A673 (cell line): ENCODE results near the gene USP40. TPM values are rescaled to one million over a fixed set of nuclear protein-coding genes. Genes with fewer than 3 reads are reported as not detected.

ENCODE experiments used
- BruUV-seq: library from RNA; stranded (reverse); fragments of 400-500 nt; replicated peaks from 2 replicates; lab custom pipeline; 2021; lab: Mats Ljungman, UMichigan
- CTCF ChIA-PET: fragments of 300-600 bp; sonication (Branson Sonifier 250); formaldehyde crosslinking; loops from one replicate; lab custom pipeline; 2022; ENCODE audit warnings: antibody characterized with exemption; lab: Charles Lee
- POLR2A ChIA-PET: fragments of 300-600 bp; sonication (Branson Sonifier 250); formaldehyde crosslinking; loops from one replicate; lab custom pipeline; 2022; ENCODE audit warnings: antibody characterized with exemption; ENCODE audit not compliant: low non-redundant PET; lab: Charles Lee
- DNase-seq: peaks from one replicate; pipeline ENCODE4 v3.0.0-alpha.2; 2015; ENCODE audit warnings: low spot score
- H3K27ac ChIP-seq: fragments of 200-600 bp; sonication (generic); 2 replicates; pipeline ENCODE4 v1.5.1; 2016; ENCODE audit warnings: mixed run types, low read depth, mild to moderate bottlenecking, mixed read lengths, antibody characterized with exemption, low read length; ENCODE audit not compliant: poor library complexity, severe bottlenecking
- H3K27me3 ChIP-seq: fragments of 200-600 bp; sonication (generic); replicated peaks from 2 replicates; pipeline ENCODE4 v1.6.1; 2017; ENCODE audit warnings: mixed run types, low read depth, mild to moderate bottlenecking, mixed read lengths, antibody characterized with exemption, low read length; ENCODE audit not compliant: insufficient read depth, poor library complexity
- H3K36me3 ChIP-seq: fragments of 200-600 bp; sonication (generic); 2 replicates; pipeline ENCODE4 v1.6.1; 2016; ENCODE audit warnings: mixed run types, mild to moderate bottlenecking, mixed read lengths, antibody characterized with exemption, low read length; ENCODE audit not compliant: insufficient read depth, poor library complexity, severe bottlenecking
- H3K4me1 ChIP-seq: fragments of 200-600 bp; sonication (generic); 2 replicates; pipeline ENCODE4 v1.6.1; 2017; ENCODE audit warnings: mixed run types, mild to moderate bottlenecking, mixed read lengths, antibody characterized with exemption, low read length; ENCODE audit not compliant: insufficient read depth, poor library complexity, severe bottlenecking
- H3K4me3 ChIP-seq: fragments of 200-600 bp; sonication (generic); 2 replicates; pipeline ENCODE4 v1.5.1; 2016; ENCODE audit warnings: low read depth, mixed run types, mild to moderate bottlenecking, mixed read lengths, low read length; ENCODE audit not compliant: poor library complexity, severe bottlenecking
- H3K9me3 ChIP-seq: fragments of 200-600 bp; sonication (generic); 2 replicates; pipeline ENCODE4 v1.6.1; 2016; ENCODE audit warnings: mixed run types, low read depth, mild to moderate bottlenecking, mixed read lengths, antibody characterized with exemption, low read length; ENCODE audit not compliant: poor library complexity, severe bottlenecking
- CTCF ChIP-seq: fragments of 300-800, 200-600 bp; sonication (generic); conservative IDR thresholded peaks from 2 replicates; pipeline ENCODE4 v1.5.1; 2017; ENCODE audit warnings: low read depth, mild to moderate bottlenecking, antibody characterized with exemption, low read length, moderate library complexity, mixed read lengths
- EZH2 ChIP-seq: fragments of 200-600 bp; sonication (generic); IDR thresholded peaks from 2 replicates; pipeline ENCODE4 v1.6.1; 2017; ENCODE audit warnings: borderline replicate concordance, low read depth, mild to moderate bottlenecking, mixed read lengths, antibody characterized with exemption, low read length; ENCODE audit not compliant: poor library complexity, severe bottlenecking
- intact Hi-C: fragments of 100-400 bp; cut with micrococcal nuclease; formaldehyde crosslinking; loops from one replicate; pipeline ENCODE4 v1.10.0; 2022; ENCODE audit not compliant: unreplicated experiment
- total RNA-seq: library from RNA; stranded (reverse); gene quantifications from 2 replicates; pipeline ENCODE4 v1.2.3, GENCODE V29; 2021

The USP40 gene
- total RNA-seq, 1 experiment from 2014 or later, result 29.6 TPM

DNA sequence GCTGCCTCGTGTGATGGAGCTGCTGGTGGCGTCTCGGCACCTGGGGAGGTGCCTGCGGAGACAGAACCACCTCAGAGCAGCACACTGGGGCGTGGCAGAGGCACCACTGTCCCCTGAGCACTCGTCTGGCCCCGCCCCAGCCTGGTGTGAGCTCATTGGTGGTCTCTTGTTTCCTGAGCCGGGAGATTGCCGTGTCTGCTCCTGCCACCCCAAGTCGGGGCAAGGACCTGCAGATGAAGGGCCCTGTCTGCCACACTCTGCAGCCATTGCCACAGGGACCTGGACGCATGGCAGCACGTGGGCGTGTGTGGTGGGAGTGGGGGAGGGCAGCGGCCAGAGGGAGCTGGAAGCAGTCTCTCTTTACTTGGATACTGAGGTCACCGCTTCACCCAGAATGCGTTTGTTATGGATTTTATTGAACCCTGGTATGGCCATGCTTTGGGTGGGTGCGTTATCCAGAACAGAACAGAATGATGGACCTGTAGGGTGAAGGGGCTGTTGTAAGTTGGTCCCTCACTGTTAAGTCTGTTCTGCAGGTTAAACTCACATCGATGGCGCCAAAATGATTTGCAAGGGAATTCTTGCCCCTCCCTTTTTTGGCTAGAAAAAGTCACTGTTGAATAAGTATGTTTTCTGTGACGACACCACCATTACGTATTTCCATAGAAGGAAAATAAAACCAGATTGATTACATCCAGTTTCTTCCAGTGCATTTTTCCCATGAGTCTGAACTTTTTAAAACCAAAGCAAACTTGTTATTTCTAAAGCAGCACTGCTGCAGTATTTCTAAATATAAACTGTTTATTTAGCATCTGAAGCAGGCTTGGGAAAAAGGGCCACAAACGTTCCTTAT lies 92.0 kb downstream of the USP40 start:
- no peaks in the 10 kb centered on the region for H3K9me3 ChIP-seq
- no TSS peak for BruUV-seq
- no peak for TF ChIP-seq EZH2
- no peak for TF ChIP-seq CTCF
- no peaks in the 10 kb centered on the region for H3K27me3 ChIP-seq
- H3K27ac ChIP-seq, result no peak overlapping the region
- DNase-seq, result no peak
- no peaks in the 10 kb centered on the region for H3K4me1 ChIP-seq
- intact Hi-C loops, result no loop called here
- ChIA-PET CTCF (interaction anchor here (0.7 kb wide), 1 partner anchor 441 kb away, joined by 3 read pairs; no protein-coding TSS in a partner anchor), POLR2A (interaction anchor here (0.6 kb wide), 1 partner anchor 20 kb away, joined by 15 read pairs; no protein-coding TSS in a partner anchor)
- no peak overlapping the region for H3K4me3 ChIP-seq
- H3K36me3 ChIP-seq, result peaks cover 22% of the 10 kb centered on the region

GRCh38 chr2:233473878-233474277 lies 92.7 kb downstream of the USP40 start:
- intact Hi-C loops, result no loop called here
- Histone ChIP-seq H3K27ac (no peak overlapping the region), H3K36me3 (peaks cover 28% of the 10 kb centered on the region), H3K9me3 (no peaks in the 10 kb centered on the region), H3K4me1 (no peaks in the 10 kb centered on the region), H3K4me3 (no peak overlapping the region), H3K27me3 (no peaks in the 10 kb centered on the region)
- ChIA-PET CTCF (interaction anchor here (0.7 kb wide), 1 partner anchor 441 kb away, joined by 3 read pairs; no protein-coding TSS in a partner anchor), POLR2A (interaction anchor here (0.6 kb wide), 1 partner anchor 20 kb away, joined by 15 read pairs; no protein-coding TSS in a partner anchor)
- BruUV-seq, result no TSS peak
- TF ChIP-seq EZH2 (no peak), CTCF (no peak)
- DNase-seq, result no peak

DNA sequence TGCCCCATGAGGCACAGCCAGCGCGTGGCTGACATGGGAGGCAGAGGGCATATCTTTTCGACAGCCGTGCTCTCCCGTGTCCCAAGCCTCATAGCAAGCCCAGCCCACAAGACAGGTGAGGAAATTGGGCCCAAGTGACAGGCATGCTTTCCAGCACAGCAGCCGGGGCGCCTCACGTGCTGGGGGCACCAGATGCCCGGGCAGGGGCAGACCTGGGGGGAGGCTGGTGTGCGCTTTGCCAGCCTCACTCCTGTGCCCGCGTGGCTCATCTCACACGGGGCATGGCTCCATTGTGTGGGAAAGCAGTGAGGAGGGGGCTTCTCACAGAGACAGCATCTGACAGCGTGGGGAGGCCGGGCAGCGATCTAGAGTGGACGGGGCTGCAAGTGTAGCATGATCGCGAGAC lies 93.2 kb downstream of the USP40 start:
- no peaks in the 10 kb centered on the region for H3K27me3 ChIP-seq
- POLR2A ChIA-PET, result no interaction called here
- no peak for TF ChIP-seq CTCF
- TF ChIP-seq EZH2, result no peak
- H3K4me1 ChIP-seq, result no peaks in the 10 kb centered on the region
- BruUV-seq, result no TSS peak
- H3K27ac ChIP-seq, result no peak overlapping the region
- intact Hi-C loops, result no loop called here
- DNase-seq, result no peak
- peaks cover 33% of the 10 kb centered on the region for H3K36me3 ChIP-seq
- no peaks in the 10 kb centered on the region for H3K9me3 ChIP-seq
- CTCF ChIA-PET, result no interaction called here
- H3K4me3 ChIP-seq, result no peak overlapping the region
